NOMO-1 treated with DMSO at 0.1 percent for 48 hours (cell line): ENCODE measurements around the gene CD1E.
A peak's percentile ranks its signal among the peaks of the same experiment; 100 is the strongest.
"Not testable (repeated sequence)": the region's sequence is repeated elsewhere in the genome, so short reads cannot be mapped to it uniquely, and the experiment has no call there.

Experiments used
- DNase-seq: peaks from one replicate; lab custom pipeline; 2025; ENCODE audit not compliant: unreplicated experiment; lab: John Stamatoyannopoulos, UW

Gene CD1E

DNA sequence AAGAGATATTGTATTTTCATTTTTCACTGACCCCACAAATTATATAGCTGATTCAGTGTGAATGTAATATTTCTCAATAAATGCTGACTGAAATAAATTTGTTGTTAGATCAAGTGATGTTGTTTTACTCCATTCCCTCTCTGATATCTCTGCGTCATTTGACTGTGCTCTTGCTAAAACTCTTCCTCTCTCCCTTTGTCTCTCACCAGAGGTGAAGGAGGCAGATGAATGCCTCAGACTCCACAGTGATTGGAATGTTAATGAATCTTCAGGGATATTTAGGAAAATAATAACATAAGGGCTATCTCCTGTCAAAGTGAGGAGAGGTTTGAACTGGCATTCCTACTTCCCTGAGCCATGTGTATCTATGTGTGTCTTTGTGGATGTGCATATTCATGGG is 3.7 kb downstream of the CD1E start:
- no peak for DNase-seq

DNA sequence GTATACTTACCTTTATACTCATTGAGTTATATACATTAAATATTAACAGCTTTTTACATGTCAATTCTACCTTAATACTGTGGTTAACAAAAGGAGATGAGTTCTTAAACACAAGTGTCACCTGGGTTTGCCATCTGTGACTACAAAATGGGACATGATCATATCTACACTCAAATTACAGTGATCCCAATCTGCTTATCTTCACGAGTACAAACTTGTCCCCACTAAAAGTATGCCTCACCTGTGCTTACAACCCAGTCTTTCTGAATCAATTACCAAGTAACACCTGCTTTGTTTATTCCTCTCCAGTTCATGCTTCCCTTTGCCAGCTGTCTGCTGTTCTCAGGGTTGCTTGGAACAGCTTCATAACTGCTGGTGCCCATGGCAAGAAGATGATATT is 8.8 kb downstream of the CD1E start:
- DNase-seq: no peak

DNA sequence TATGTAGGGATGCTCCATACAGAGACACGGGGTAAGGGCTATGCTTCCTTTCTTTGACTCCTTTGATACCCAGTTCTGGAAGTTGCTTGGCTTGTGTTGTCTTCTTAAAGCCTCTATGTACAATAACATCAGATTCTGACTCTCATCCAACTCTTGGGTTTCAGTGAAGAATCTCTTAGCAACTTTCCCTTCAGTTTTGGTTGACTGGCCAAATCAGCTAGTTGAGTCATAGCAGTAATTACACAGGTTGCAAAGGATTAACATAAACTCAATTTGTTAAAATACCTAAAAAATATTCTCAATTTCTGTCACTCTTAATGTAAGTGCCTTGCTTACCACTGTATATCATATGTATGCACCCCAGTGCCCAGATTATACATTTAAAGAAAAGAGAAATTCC is 9.2 kb downstream of the CD1E start:
- DNase-seq: no peak

DNA sequence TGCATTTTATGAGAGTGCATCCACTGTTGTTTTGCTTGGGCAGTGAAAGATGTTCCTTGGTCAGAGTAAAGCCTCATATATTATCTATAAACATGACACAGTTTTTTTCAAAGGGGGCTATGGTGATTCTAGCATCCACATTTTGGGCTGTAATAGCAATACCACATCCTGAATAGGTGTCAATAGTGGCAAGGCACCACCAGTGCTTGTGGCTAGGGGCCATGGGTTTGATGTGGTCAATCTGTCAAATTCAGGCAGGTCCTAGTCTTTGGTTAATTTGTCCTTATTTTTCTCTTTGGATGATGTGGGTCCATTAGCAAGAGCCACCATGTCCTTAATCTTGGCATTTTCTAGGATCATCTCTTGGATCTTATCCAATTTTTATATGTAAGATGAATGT is 13.1 kb downstream of the CD1E start:
- DNase-seq: no peak

GRCh38 chr1:158371188-158371953 is 17.7 kb downstream of the CD1E start:
- DNase-seq: no peak

DNA sequence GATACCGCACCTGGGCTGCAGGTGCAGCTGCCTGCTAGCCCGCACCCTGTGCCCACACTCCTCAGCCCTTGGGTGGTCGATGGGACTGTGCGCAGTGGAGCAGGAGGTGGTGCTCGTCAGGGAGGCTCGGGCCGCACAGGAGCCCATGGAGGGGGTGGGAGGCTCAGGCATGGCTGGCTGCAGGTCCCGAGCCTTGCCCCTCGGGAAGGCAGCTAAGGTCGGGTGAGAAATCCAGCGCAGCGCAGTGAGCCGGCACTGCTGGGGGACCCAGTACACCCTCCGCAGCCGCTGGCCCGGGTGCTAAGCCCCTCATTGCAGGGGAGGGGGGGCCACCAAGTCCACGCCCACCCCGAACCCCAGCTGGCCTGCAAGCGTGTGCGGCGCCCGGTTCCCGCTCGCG is 20.4 kb downstream of the CD1E start:
- not testable (repeated sequence) for DNase-seq

- DNase-seq: peak; percentile 79
Observed at GRCh38 chr1:158374860-158375259, 21.2 kb downstream of the CD1E start.

GRCh38 chr1:158390331-158390730 is 36.6 kb downstream of the CD1E start:
- no peak for DNase-seq

DNA sequence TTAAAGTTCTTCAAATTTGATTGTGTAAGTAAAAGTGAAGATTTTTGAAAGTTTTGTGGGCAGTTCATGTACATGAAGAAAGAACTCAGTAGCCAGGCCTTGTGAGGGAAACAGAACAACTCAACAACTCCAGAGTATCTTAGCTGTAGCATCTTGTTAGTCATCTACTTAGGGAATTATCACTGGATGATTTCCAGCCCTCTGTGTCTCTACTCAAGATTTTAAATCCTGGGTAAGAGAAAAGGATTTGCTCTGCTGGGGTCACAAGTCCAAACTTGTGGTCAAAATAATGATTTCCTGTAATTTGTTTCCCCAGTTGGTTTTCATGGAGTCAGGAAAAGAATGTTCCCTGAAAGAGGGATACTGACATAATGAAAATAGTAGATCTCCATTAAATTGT is 37.4 kb downstream of the CD1E start:
- DNase-seq: no peak

DNA sequence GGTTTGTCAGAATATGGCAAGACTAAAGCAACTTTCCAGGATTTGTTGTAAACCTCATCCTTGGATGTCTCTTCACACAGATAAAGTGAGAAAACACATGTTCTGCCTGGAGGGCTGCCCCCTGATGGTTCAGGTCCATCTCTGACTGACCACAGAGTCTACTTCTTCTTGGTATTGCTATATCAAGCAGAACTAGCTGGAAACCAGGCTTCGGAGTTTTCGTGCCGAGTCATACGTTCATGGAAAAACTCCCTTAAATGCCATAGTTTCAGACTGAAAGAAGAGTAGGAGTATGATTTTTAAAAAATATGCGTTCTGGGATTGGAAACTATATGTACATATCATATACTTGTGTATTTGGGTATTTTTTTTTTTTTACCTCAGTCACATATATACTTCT is 39.8 kb downstream of the CD1E start:
- DNase-seq: no peak

- no peak for DNase-seq
Observed at GRCh38 chr1:158396646-158397045, 43.0 kb downstream of the CD1E start.

DNA sequence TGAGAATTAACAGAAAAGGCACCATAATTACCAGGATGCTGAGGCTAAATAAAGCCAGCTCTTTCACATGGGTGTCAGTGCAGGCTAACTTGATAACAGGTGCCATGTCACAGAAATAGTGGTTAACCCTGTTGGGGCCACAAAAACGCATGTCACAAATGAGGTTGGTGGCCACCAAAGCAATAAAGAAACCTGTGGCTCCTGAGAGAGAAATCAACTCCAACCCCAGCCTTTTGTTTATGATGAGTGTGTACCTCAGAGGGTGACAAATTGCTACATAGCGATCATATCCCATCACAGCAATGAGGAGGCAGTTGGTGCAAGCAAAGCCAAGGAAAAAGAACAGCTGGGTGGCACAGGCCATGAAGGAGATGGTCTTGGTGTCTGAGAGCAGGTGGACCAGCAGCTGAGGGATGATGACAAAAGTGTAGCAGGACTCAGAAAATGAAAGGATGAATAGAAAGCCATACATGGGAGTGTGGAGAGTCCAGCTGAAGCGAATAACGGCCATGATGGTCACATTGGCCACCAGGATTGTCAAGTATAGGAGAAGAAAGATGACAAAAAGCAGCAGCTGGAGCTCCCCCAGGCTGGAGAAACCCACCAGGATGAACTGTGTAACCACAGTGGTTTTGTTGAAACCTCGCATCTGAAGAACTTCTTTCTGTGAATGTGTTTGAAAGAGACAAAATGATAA is 45.3 kb downstream of the CD1E start, which contains the start of gene OR10T2:
Gene OR10T2, minus strand, starts transcription at position 649 of the 697 bp plus-strand sequence. Its CDS starts 0 bp downstream, at position 649.
- no peak for DNase-seq

GRCh38 chr1:158400871-158401270 is 47.2 kb downstream of the CD1E start:
- no peak for DNase-seq

- no peak for DNase-seq
Observed at GRCh38 chr1:158407092-158407491, 53.4 kb downstream of the CD1E start.
